ENCODE results near the gene LCN15. TPM values are rescaled to one million over a fixed set of nuclear protein-coding genes. Genes with fewer than 3 reads are reported as not detected.

Gene LCN15
- total and polyA plus RNA-seq, 10 donors, result 0.35 TPM; not detected in 9

GRCh38 chr9:136720251-136720897 is 43.9 kb downstream of the LCN15 start:
- Histone ChIP-seq H3K27ac (peak overlapping the region in 2 of 8 donors; percentile 68 to 81), H3K36me3 (peaks cover 6 to 50% (median 41%) of the 10 kb centered on the region in 6 donors), H3K4me1 (peaks cover 4 to 78% (median 64%) of the 10 kb centered on the region in 6 donors), H3K27me3 (replicated peaks in 1 of 7) (peaks cover 0 to 12% (median 0%) of the 10 kb centered on the region in 7 donors), H3K4me3 (no peak overlapping the region), H3K9me3 (no peaks in the 10 kb centered on the region)
- intact Hi-C loops (cut with DNase I; ENCODE audit: low total_unique reads), result no loop called here
- TF ChIP-seq CTCF (IDR thresholded peaks at IDR 0.05 in 8 of 11, conservative IDR thresholded peaks at IDR 0.05 in 3 of 11) (no peak), POLR2A (IDR thresholded peaks at IDR 0.05) (no peak), POLR2AphosphoS5 (IDR thresholded peaks at IDR 0.05) (peak in 2 of 3 donors; percentile 1 to 46)
- DNase-seq, result no peak
- 79 to 83% (median 82%) methylated on average over 13 to 20 of the region's 20 CpGs for WGBS, 5 donors

GRCh38 chr9:136719195-136719880 is 45.0 kb downstream of the LCN15 start:
- H3K27ac ChIP-seq, result peak overlapping the region in 7 of 8 donors; percentile 14 to 81 (median 58)
- TF ChIP-seq CTCF (IDR thresholded peaks at IDR 0.05 in 8 of 11, conservative IDR thresholded peaks at IDR 0.05 in 3 of 11) (no peak), POLR2AphosphoS5 (IDR thresholded peaks at IDR 0.05) (peak; percentile 43 to 75 (median 57))
- no peaks in the 10 kb centered on the region for H3K9me3 ChIP-seq
- WGBS, 5 donors, result 28 to 49% (median 41%) methylated on average over 13 to 24 of the region's 24 CpGs
- intact Hi-C loops (cut with DNase I; ENCODE audit: low total_unique reads), result no loop called here
- peak; percentile 86 for DNase-seq
- H3K4me1 ChIP-seq, result peaks cover 13 to 78% (median 64%) of the 10 kb centered on the region in 6 donors
- H3K27me3 ChIP-seq (replicated peaks in 1 of 7), result peaks cover 0 to 21% (median 7%) of the 10 kb centered on the region in 7 donors
- H3K4me3 ChIP-seq, result peak overlapping the region in 1 of 8 donors; percentile 49
- H3K36me3 ChIP-seq, result peaks cover 6 to 40% (median 32%) of the 10 kb centered on the region in 6 donors

- Histone ChIP-seq H3K36me3 (peaks cover 1 to 32% (median 24%) of the 10 kb centered on the region in 6 donors), H3K27ac (peak overlapping the region in 4 of 8 donors; percentile 54 to 81 (median 66)), H3K4me1 (peaks cover 15 to 78% (median 67%) of the 10 kb centered on the region in 6 donors), H3K27me3 (replicated peaks in 1 of 7) (peaks cover 0 to 29% (median 14%) of the 10 kb centered on the region in 7 donors), H3K4me3 (peak overlapping the region in 1 of 8 donors; percentile 49), H3K9me3 (no peaks in the 10 kb centered on the region)
- TF ChIP-seq POLR2A (IDR thresholded peaks at IDR 0.05) (no peak), CTCF (IDR thresholded peaks at IDR 0.05 in 8 of 11, conservative IDR thresholded peaks at IDR 0.05 in 3 of 11) (no peak), POLR2AphosphoS5 (IDR thresholded peaks at IDR 0.05) (no peak)
- 39 to 76% (median 57%) methylated on average over 9 to 20 of the region's 20 CpGs for WGBS, 5 donors
- intact Hi-C loops (cut with DNase I; ENCODE audit: low total_unique reads), result no loop called here
- no peak for DNase-seq
These were observed 45.7 kb downstream of the LCN15 start for GRCh38 chr9:136718345-136719194.
